GM12874 (cell line): Measurements from ENCODE around the gene SNRPN.

Experiments used
- CTCF ChIP-seq: IDR thresholded peaks from 2 replicates; pipeline ENCODE4 v1.5.1; 2011; ENCODE audit warnings: low read depth, mild to moderate bottlenecking, control low read depth, low read length, moderate library complexity; ENCODE audit not compliant: insufficient read depth

SNRPN gene

DNA sequence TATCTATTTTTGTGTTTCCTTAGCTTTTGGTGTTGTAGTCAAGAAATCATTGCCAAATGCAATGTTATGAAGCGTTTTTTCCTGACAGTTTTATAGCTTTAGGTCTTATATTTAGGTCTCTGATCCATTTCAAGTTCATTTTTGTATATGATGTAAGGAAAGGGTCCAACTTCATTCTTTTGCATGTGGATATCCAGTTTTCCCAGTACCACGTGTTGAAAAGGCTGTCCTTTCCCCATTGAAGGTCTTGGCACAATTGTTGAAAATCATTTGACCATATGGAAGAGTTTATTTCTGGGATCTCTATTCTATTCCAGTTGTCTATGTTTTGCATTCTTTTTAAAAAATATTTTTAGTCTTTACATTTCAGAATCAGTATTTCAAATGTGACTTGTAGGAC lies 14.6 kb upstream of the SNRPN start:
- TF ChIP-seq CTCF: no peak

DNA sequence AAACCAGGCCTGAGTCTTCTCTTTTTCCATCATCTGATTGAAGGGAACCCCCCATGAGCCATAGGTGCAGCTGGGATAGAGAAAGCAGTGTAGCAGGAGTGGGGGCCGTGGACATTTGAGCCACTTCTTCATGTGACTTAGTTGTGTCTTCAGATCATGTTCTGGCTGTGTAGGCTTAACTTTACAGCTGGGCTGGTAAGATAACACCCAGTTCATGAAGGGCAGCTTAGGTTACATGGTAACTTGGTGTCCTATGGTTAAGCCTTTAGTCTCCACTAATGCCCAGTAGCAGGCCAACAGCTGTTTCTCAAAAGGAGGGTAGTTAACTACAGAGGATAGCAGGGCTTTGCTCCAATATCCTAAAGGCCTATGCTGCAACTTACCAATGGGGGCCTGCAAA lies 11.4 kb upstream of the SNRPN start:
- TF ChIP-seq CTCF: no peak

DNA sequence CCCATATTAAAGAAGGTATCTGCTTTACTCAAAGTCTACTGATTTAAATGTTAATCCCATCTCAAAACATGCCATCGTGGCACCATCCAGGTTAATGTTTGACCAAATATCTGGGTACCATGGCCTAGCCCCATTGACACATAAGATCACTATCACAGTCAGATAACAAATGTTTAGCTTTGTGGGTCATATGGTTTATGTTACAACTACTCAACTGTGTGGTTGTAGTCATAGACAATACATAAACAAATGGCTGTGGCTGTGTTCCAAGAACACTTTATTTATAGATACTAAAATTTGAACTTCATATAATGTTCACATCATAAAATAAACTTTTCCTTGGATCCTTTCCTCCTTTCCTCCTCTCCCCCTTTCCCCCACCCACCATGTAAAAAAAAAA lies 9.8 kb upstream of the SNRPN start:
- TF ChIP-seq CTCF: no peak

DNA sequence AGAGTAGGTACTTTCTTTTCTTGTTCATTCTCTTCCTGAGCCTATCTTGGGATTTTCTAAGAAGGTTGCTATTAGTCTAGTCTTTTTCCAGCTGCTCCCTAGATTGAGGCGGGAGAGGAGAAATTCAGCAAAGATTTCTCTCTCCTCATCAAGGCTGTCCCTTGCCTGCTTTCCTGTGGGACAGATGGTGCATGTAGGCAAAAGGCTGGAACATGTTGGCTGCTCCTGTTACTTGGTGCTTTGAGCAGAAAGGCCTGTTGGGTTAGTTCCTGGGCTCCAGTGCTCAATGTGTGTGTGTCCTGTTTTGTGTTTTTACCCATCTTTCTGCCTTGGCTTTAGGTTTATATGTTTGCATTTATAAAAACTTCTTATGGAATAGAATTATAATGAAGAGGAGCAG lies 9.1 kb upstream of the SNRPN start:
- TF ChIP-seq CTCF: no peak

- no peak for TF ChIP-seq CTCF
These were observed 6.3 kb upstream of the SNRPN start for GRCh38 chr15:24948495-24948894.

DNA sequence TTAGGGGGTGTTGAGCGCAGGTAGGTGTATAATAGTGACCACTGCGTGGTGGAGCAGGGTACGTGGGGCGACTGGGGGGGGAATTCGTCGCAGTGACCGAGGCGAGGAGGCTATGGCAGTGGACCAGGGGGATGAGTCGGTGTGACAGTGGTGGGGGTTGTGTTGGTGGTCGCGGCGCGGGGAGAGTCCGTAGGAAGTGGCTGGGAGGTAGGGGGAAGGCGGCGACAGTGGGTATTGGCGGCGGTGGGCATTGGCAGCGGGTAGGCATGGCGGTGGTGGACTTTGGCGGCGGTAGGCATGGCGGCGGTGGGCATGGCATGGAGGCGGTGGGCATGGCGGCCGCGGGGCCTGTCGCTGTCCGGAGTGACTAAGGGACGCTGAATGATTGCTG lies 739 bp downstream of the SNRPN start:
- no peak for TF ChIP-seq CTCF

DNA sequence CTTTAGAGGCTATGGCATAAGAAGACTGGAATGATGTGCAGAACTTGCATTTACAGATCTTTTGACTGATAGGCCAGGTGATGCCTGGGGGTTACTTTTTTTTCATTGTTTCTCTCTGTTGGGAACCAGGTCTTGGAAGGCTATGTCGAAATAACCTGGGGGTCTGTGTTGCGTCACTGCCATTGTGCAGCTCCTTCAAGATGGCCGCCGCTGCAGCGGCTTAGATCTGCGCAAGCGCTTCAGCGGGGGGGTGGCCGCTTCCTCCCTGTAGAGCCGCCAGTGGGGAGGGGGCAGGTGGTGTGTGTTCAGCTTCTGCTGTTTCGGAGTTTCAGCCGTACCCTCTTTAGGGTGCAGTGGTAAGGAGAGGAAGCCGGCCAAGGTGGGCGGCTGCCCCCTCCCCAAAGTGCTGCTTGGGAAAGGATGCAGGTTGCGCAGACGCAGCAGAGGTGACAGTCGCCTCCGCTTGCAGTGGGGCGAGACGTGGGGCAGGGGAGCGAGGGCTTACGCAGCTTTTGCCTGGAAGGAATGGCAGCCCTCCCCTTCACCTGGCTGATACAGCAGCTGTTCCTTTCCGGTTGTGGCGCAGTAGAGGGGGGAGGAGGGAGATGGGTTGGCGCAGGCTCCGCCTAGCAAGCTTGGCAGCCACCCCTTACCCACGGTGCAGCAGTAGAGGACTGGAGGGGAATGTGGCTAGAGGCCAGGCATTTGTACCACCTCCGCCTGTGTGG lies 1.5 kb downstream of the SNRPN start:
- TF ChIP-seq CTCF: no peak

DNA sequence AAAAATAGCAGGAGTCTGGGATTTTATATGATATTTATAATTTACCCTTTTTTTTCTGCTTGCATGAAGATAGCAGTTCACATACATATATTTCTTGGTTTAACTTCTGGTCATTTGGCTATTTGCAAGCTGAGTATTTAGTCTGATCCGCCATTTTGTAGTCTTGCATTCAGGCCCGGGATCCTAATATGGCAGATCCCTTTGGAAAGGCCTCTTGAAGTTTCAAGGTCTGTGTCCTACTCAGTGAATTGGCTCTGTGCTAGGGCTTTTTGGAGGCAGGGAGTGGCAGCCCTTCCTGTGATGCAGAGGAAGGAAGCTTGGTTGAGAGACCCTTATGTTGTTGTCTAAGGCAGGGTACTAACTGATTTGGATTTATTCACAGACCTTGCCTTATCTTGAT lies 2.9 kb downstream of the SNRPN start:
- no peak for TF ChIP-seq CTCF
